ENCODE results near the gene CALCOCO1. TPM values are rescaled to one million over a fixed set of nuclear protein-coding genes. Genes with fewer than 3 reads are reported as not detected.

Gene CALCOCO1
- total and polyA plus RNA-seq, 2 of the 8 experiments (the other 6 are each of a cell fraction or from before 2014, with no cell fraction given): 20.3 to 39.3 TPM

GRCh38 chr12:53684654-53685220 is 42.5 kb downstream of the CALCOCO1 start:
- H3K18ac ChIP-seq (ENCODE audit: extremely low read depth, low read length): no peak overlapping the region
- CTCF ChIA-PET (ENCODE audit: partially characterized antibody): interaction anchor here (0.7 to 4.5 kb wide), 9 partner anchors 8 to 610 kb away, joined by 3 to 23 read pairs (median 3); partner anchors contain the start of gene ATP5MC2
- no peak overlapping the region for H2AFZ ChIP-seq (ENCODE audit: low read length)
- H4K91ac ChIP-seq (replicated peaks; ENCODE audit: insufficient read length, low read length): no peak overlapping the region
- no peak overlapping the region for H4K8ac ChIP-seq (ENCODE audit: extremely low read depth, insufficient read depth, low read length)
- H2BK12ac ChIP-seq (ENCODE audit: low read depth, low read length): no peak overlapping the region
- no peak overlapping the region for H3K23ac ChIP-seq (ENCODE audit: insufficient read length)
- H2BK120ac ChIP-seq (replicated peaks; ENCODE audit: low read depth, low read length): no peak overlapping the region
- no peak overlapping the region for H2BK20ac ChIP-seq (ENCODE audit: low read length)
- no peaks in the 10 kb centered on the region for H3K36me3 ChIP-seq (ENCODE audit: control insufficient read depth in 2 of 4, insufficient read depth in 4 of 4, low read length in 3 of 4)
- H3K14ac ChIP-seq (ENCODE audit: insufficient read length): no peak overlapping the region
- no peaks in the 10 kb centered on the region for H4K20me1 ChIP-seq (replicated peaks in 1 of 2; ENCODE audit: control insufficient read depth in 1 of 2, insufficient read depth in 2 of 2, low read length in 2 of 2)
- peak overlapping the region in 1 of 2 experiments; percentile 4; a peak in 1 of 4 replicates for H3K4me2 ChIP-seq (ENCODE audit: insufficient read depth in 1 of 2, low read depth in 2 of 2, low read length in 2 of 2)
- no peaks in the 10 kb centered on the region for H3K79me1 ChIP-seq (ENCODE audit: low read depth, low read length)
- H3K27me3 ChIP-seq (replicated peaks in 1 of 4; ENCODE audit: control insufficient read depth in 3 of 4, extremely low read depth in 1 of 4, insufficient read depth in 3 of 4, low read length in 3 of 4): no peaks in the 10 kb centered on the region
- H2BK5ac ChIP-seq (ENCODE audit: low read depth, low read length): no peak overlapping the region
- H3K27ac ChIP-seq (ENCODE audit: low read depth, low read length): no peak overlapping the region
- H3K4me3 ChIP-seq (ENCODE audit: extremely low read depth in 1 of 4, insufficient read depth in 2 of 4, low read depth in 3 of 4, low read length in 4 of 4): no peak overlapping the region
- H3K4me1 ChIP-seq (replicated peaks in 1 of 4; ENCODE audit: control insufficient read depth in 3 of 4, insufficient read depth in 4 of 4, low read length in 3 of 4): peaks cover 0 to 3% (median 0%) of the 10 kb centered on the region in 4 experiments; a peak in 1 of 7 replicates
- H2BK15ac ChIP-seq (ENCODE audit: low read length): no peak overlapping the region
- no peaks in the 10 kb centered on the region for H3K23me2 ChIP-seq (ENCODE audit: low read depth, low read length)
- no peaks in the 10 kb centered on the region for H3K79me2 ChIP-seq (ENCODE audit: control insufficient read depth in 1 of 2, insufficient read depth in 2 of 2, low read length in 2 of 2)
- DNase-seq (ENCODE audit: low read depth in 1 of 2, low spot score in 2 of 2) (no peak), FAIRE-seq (no peak)
- no peak overlapping the region; a peak in 1 of 7 replicates for H3K9ac ChIP-seq (replicated peaks in 1 of 4; ENCODE audit: extremely low read depth in 1 of 4, low read depth in 3 of 4, low read length in 3 of 4)
- 80% methylated on average over 3 of the region's 3 CpGs; no CpG with 5 or more reads in 1 of the 2 experiments for WGBS, 2 experiments (ENCODE audit: extremely low coverage in 1 of 2, insufficient coverage in 1 of 2, insufficient read length in 1 of 2, insufficient replicate concordance in 2 of 2, low coverage in 1 of 2, low lambda C conversion rate in 2 of 2, missing lambda C conversion rate in 1 of 2)
- no peaks in the 10 kb centered on the region for H3K9me3 ChIP-seq (ENCODE audit: insufficient read depth in 2 of 2, low read depth in 1 of 2, low read length in 1 of 2)
- H3K56ac ChIP-seq (replicated peaks; ENCODE audit: insufficient read length, low read depth, low read length): peak overlapping the region; percentile 17
- H3K4ac ChIP-seq (replicated peaks; ENCODE audit: insufficient read length, low read depth, low read length): no peak overlapping the region
- no peak overlapping the region for H2AK5ac ChIP-seq (ENCODE audit: low read depth, low read length)
- POLR2A ChIA-PET (ENCODE audit: partially characterized antibody): interaction anchor here (2.3 to 11.9 kb wide), 2 partner anchors 7 to 10 kb away, joined by 8 to 109 read pairs; partner anchors contain the start of gene ATP5MC2
- H4K5ac ChIP-seq (ENCODE audit: insufficient read length, low read depth, low read length): no peak overlapping the region
- TF ChIP-seq YY1 (IDR thresholded peaks at IDR 0.05; ENCODE audit: low read depth, low read length) (no peak), USF2 (IDR thresholded peaks at IDR 0.05; ENCODE audit: low read length) (no peak), SIRT6 (IDR thresholded peaks at IDR 0.05; ENCODE audit: low read length) (no peak), NANOG (IDR thresholded peaks at IDR 0.05; ENCODE audit: insufficient read depth, low read depth, low read length, poor library complexity, severe bottlenecking) (no peak), MAX (IDR thresholded peaks at IDR 0.05) (no peak), CBX5 (IDR thresholded peaks at IDR 0.05; ENCODE audit: low read depth, low read length) (no peak)
